ENCODE data around the gene RAPGEF5.

DNA sequence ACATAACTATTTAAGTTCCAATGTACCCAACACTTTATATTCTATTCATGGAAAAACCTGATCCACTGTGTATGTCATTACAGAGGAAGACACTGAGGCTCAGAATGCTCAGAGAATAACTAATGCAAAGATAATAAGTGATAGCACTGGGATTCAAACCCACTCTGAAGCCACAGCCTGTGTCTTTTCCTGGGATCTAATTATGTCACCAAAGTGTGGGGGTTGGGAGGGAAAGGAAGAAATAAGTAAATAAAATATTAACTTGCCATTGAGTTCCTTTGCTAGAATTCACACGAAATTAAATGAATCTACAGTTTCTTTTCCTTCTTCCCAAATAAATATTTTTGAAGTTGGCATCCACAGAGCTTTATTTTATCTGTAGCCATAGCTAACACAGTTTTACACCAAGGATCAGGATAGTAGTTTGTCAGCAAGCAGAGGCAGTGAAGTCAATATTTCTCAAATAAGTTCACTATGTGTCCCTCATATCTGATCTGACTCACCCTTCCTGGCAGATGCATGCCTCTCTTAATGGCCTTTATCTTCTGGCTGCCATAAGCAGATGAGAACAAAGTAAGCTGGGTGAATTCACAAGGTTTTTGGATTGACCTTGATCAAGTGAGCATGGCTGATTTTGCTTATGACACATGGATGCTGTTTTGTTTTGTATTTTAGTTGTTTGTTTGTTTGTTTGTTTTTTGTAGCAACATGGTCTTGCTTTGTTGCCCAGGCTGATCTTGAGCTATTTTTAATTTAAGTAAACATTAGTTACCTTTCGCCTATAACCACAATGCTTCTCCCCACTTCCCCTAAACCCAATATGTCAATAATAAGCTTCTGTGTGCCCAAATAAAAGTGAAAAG, 6.3 kb downstream of the RAPGEF5 start:
- TF ChIP-seq, protein P1, sequence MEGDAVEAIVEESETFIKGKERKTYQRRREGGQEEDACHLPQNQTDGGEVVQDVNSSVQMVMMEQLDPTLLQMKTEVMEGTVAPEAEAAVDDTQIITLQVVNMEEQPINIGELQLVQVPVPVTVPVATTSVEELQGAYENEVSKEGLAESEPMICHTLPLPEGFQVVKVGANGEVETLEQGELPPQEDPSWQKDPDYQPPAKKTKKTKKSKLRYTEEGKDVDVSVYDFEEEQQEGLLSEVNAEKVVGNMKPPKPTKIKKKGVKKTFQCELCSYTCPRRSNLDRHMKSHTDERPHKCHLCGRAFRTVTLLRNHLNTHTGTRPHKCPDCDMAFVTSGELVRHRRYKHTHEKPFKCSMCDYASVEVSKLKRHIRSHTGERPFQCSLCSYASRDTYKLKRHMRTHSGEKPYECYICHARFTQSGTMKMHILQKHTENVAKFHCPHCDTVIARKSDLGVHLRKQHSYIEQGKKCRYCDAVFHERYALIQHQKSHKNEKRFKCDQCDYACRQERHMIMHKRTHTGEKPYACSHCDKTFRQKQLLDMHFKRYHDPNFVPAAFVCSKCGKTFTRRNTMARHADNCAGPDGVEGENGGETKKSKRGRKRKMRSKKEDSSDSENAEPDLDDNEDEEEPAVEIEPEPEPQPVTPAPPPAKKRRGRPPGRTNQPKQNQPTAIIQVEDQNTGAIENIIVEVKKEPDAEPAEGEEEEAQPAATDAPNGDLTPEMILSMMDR (IDR thresholded peaks at IDR 0.05) = no peak
- TF ChIP-seq POLR2A (IDR thresholded peaks at IDR 0.05) = no peak
- TF ChIP-seq POLR2AphosphoS5 (IDR thresholded peaks at IDR 0.05) = no peak
